HCEC 1CT (cell line): Measurements from ENCODE around the gene FAM234B.
"Not testable (repeated sequence)": the region's sequence is repeated elsewhere in the genome, so short reads cannot be mapped to it uniquely, and the experiment has no call there.

Source experiments
- DNase-seq: peaks from one replicate; pipeline ENCODE4 v3.0.0-alpha.2; 2017

The FAM234B gene

GRCh38 chr12:13061377-13061776, 17.2 kb downstream of the FAM234B start:
- no peak for DNase-seq

- no peak for DNase-seq
Measured at GRCh38 chr12:13062669-13063068, 18.5 kb downstream of the FAM234B start.

GRCh38 chr12:13066014-13066413, 21.8 kb downstream of the FAM234B start:
- DNase-seq, result no peak

- DNase-seq, result no peak
Measured at GRCh38 chr12:13066459-13066858, 22.3 kb downstream of the FAM234B start.

- no peak for DNase-seq
Measured at GRCh38 chr12:13067322-13067721, 23.1 kb downstream of the FAM234B start.

GRCh38 chr12:13069380-13069779, 25.2 kb downstream of the FAM234B start:
- no peak for DNase-seq

DNA sequence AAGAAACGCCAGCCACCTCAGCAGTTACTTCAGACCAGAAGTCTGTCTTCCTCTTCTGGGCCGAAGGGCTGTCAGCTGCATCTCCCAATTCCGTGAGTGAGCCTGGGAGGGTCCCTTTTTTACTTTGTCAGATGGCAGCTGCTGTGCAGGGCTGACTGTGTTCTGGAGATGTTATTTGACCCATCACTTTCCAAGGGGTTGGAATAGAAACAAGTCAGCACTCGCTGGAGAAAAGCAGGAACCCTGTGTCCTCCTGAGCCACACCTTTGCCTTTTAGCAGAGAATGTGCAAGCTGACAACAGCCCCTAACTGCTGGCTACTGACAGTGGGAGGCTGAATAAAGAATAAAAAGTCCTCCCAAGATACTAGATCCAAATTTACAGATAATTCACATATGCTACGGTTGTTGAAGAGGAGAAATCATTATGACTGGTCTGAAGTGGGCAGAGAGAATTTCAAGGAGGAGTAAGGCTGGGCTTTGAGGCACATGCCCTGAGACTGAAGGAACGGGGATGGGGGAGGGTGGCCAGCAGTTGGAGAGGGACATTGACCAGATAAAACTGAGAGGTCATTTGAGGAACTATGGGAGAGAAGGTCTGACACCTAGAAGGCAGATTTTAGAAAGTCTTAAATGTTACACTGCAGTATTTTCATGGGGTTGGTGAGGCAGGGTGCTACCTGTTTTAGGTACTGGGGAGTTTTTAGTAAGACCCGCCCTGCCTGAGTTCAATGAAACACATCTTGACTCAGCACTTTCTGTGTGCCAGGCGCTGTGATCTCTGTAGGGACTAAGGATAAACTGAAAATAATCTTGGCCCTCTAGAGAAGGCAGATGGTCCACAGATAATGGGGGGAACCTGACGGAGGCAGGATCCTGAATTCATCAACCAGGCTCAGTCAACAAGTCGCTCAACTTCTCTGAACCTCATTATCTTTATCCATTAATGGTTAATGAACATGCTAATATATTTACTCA, 27.4 kb downstream of the FAM234B start:
- DNase-seq, result no peak

DNA sequence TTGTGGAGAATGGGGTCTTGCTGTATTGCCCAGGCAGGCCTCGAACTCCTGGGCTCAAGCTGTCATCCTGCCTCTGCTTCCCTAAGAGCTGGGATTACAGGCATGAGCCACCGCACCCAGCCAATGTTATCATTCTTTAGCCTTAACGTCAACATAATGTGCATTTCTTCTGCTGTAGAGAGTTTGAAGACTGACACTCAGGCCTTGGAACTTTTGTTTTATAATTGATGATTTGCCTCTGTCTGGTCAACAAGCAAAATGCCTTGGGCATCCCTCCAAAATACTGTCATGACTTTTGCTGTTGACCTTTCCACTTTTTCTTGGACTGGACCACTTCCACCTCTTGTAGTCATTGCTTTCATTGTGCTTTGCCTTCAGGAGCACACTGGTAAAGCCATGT, 29.0 kb downstream of the FAM234B start:
- DNase-seq, result no peak

GRCh38 chr12:13074396-13075117, 30.4 kb downstream of the FAM234B start:
- no peak for DNase-seq

DNA sequence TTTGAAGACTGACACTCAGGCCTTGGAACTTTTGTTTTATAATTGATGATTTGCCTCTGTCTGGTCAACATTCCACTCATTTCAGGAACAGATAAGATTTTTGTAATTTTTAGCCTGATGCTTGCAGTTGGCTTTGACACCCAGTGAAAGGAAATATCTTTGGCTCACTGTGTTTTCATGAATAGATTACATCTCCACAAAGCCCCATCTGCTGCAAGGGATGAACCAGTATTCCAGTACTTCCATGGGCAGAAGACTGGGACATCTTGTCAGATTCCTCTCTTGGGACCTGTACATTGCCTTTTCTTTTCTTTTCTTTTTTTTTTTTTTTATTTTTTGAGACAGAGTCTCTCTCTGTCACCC, 30.9 kb downstream of the FAM234B start:
- no peak for DNase-seq

DNA sequence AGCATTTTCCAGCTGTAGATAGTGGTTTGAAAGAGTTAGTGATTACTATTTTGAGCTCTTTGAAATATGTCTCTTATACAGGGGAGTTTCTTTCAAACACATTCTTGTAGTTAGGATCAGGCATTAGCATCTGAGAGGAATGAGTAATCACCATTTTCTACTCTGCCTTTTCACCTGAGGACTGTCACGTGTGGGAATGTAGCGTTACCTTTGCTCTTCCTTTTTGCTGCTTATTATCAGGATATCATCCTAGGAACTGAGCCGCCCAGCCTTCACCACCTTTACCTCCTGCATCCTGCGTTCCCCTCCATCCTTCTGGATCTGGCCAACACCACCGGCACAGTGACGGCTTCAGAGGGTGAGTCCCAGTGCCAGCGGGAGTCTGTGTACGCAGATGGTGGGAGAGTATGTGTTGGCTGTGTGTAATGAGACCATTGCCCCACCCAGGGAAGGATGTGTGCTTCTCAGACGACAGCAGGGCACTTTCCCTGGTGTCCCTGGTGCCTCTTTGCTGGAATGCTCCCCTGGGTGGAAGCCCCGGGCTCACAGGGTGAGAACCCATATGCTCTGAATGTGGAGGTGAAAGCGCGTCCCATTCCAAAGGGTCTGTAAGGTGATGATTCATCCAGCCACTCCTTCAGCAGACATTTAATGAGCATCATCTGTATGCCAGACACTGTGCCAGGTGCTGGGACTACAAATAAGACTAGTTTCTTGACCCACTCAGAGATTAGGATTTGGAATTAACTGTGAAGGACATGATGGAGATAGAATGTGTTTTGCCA, 31.8 kb downstream of the FAM234B start:
- no peak for DNase-seq

GRCh38 chr12:13079440-13079906, 35.3 kb downstream of the FAM234B start:
- no peak for DNase-seq

DNA sequence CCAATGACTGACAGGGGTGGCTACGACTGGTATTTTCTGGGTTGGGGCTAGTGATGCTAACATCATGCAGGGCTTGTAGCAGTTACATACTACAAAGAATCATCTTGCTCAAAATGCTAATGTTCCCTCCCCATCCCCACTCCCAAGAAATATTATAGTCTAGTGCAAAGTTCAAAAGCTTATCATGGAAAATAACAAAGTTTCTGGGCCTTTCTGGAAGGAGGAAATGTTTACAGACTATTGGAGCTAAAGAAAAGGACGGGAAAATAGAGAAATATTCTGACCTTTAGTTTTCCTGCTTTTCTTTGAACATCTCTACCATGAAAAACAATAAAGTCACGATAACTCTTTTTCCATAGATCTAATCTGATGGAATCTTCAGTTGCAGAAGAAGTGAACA, 36.1 kb downstream of the FAM234B start:
- no peak for DNase-seq

DNA sequence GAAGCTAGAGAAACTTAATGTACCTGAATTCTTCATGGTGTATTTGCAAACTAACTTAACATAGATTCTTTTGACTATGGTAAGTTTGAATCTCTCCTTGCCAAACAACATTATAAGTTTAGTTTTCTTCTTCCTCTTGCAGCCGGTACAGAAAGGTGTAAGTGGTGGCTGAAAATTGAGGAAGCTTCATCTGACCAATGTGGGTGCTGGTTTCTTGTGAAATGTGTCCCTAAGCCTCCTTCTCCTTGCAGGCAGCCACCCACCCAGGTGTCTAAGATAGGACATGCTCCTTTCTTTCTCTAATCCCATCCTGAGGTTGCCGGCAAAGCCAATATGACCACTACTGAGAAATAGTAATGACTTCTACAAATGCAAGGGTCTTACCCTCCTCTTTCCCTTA, 38.7 kb downstream of the FAM234B start:
- no peak for DNase-seq

DNA sequence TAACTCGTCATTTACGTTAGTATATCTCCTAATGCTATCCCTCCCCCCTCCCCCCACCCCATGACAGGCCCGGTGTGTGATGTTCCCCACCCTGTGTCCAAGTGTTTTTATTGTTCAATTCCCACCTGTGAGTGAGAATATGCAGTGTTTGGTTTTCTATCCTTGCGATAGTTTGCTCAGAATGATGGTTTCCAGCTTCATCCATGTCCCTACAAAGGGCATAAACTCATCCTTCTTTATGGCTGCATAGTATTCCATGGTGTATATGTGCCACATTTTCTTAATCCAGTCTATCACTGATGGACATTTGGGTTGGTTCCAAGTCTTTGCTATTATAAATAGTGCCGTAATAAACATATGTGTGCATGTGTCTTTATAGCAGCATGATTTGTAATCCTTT, 39.5 kb downstream of the FAM234B start:
- not testable (repeated sequence) for DNase-seq

DNA sequence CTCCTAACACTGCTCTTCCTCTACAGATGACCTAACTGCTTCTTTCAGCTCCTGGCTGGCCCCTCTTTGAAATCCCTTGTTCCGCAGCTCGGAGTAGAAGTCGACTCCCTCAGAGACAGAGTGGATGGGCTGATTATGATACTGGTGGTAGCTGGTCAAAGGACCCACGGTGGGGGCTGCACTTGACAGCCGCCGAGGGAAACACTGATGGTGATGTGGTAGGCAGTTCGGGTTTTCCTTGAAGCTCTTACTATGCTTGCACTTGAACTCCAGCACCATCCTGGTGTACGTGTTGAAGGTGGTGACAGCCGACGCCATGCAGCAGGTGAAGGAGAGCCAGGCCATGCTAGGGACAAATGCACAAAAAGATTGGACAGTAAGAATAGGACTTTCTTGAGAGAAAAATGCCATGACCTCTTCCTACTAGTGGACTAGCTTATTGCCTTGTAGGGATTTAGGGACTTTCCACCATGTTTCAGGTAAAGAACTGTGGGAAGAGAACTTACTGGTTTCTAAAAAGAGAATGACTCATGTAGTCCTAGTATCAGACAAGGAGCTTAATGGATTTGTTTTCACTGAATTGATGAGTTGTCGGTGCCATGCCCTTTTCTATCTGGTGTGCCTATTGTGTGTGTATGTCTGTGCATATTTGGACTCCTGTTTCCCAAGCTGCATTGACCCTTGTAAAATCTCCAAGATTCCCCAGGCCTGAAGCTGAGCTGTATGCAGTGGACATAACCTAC, 40.9 kb downstream of the FAM234B start:
- no peak for DNase-seq

GRCh38 chr12:13085968-13086686, 41.9 kb downstream of the FAM234B start:
- no peak for DNase-seq

- DNase-seq, result no peak
Measured at GRCh38 chr12:13087766-13088165, 43.6 kb downstream of the FAM234B start.

DNA sequence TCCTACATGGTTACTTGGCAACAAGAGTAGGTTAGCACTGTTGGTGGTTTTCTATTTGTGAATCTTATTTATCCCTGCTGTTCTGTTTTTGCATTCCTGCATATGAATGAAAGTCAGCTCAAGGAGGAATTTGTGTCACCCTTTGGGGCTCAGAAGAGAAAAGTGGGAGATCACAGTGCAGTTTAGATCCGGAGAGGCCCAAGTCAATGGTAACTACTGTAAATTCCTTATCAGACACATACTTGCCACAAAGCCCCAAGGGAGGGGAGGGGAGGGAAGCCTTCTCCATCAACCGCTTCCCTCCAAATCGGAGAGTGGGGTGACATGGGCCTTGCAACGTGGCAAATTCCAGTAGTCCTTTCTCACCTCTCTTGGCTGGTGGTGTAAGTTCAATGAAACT, 44.3 kb downstream of the FAM234B start:
- no peak for DNase-seq

- DNase-seq, result no peak
Measured at GRCh38 chr12:13090054-13090453, 45.9 kb downstream of the FAM234B start.

DNA sequence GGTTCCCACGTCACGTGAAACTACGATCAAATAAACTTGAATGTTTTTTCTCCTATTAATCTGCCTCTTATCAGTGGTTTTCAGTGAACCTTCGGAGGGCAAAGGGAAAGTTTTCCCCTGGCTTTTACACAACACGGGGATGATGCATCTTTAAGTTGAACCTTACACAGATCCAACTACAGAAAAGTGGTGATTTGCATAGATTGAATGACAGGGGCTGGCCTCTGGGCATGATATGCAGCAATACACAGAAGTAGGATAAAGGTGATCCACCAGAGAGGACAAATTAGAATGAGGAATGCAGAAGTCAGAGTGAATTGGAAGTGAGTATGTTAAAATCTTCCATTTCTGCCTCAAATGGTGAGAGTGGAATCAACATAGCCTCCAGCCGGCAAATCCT, 47.7 kb downstream of the FAM234B start:
- no peak for DNase-seq
